Urothelium cell line (cell line): ENCODE data around the gene SLC14A1.
A peak's percentile ranks its signal among the peaks of the same experiment; 100 is the strongest.
"Not testable (repeated sequence)": the region's sequence is repeated elsewhere in the genome, so short reads cannot be mapped to it uniquely, and the experiment has no call there.

Experiments
- DNase-seq: peaks from one replicate; pipeline ENCODE4 v3.0.0; 2011; ENCODE audit warnings: low spot score, mixed read lengths
- FAIRE-seq: peaks from 2 replicates; lab custom pipeline; 2011; peaks lifted over from hg19 to GRCh38; lab: Jason Lieb, UNC

SLC14A1 gene

DNA sequence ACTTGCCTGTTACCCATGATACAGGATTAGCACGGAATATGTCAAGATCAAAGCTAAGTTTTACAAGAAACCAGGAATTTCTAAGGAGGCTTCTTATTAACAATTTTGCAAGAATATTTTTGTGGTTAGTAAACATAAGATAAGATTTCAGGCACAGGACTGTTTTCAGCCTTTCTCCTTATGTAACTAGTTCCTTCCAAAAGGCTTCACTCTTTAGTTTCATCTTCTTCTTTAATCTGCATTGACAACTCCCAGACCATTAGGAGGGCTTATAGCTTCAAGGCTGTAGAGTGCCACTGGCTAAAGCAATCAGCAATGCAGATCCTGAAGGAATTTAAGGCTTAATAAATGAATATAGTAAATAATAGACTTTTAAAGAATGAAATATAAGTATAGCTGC is 29.3 kb downstream of the SLC14A1 start:
- no peak for FAIRE-seq
- no peak for DNase-seq

DNA sequence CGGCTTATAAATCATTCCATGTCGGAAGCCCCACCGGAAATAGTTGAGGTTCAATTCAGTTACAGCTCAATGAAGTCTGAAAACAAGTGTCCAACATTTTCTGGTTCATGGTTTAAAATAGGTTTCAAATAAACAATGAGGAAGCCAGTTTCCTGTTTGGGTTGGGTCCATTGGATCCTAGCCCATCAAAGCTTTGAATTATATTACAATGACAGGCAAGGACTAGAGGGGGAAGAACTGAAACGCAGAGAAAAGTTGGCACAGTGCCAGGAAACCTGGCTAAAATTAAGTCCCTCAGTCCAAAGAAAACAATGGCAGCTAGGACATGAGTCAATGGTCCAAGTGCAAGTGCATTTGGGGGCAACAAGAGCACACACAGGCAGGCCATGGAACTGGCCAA is 32.0 kb downstream of the SLC14A1 start:
- FAIRE-seq (no peak), DNase-seq (peak; percentile 20)

DNA sequence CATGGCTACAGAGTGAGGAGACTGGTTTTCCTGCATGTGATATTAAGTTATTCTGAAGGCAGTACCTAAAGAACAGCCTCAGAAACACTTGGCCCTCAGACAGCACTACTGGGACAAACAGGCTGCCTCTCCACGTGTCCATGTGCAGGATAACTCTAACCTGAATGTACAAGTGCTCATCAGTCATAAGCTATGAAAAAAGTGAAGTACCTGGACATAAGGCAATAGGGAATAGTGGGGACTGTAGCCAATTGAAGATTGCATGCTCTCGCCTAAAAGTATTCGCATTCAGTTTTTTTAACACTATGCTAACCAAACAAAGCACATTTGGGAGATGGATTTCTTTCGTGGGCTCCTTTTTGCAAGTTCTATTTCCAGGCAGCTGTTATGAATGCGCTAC is 33.0 kb downstream of the SLC14A1 start:
- FAIRE-seq (no peak), DNase-seq (no peak)

DNA sequence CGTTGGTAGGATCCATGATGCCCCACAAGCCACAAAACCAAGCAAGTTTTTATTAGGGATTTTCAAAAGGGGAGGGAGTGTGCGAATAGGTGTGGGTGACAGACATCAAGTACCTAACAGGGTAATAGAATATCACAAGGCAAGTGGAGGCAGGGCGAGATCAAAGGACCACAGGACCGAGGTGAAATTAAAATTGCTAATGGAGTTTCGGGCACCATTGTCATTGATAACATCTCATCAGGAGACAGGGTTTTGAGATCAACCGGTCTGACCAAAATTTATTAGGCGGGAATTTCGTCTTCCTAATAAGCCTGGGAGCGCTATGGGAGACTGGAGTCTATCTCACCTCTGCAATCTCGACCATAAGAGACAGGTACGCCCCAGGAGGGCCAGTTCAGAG is 33.7 kb downstream of the SLC14A1 start:
- not testable (repeated sequence) for DNase-seq, FAIRE-seq

DNA sequence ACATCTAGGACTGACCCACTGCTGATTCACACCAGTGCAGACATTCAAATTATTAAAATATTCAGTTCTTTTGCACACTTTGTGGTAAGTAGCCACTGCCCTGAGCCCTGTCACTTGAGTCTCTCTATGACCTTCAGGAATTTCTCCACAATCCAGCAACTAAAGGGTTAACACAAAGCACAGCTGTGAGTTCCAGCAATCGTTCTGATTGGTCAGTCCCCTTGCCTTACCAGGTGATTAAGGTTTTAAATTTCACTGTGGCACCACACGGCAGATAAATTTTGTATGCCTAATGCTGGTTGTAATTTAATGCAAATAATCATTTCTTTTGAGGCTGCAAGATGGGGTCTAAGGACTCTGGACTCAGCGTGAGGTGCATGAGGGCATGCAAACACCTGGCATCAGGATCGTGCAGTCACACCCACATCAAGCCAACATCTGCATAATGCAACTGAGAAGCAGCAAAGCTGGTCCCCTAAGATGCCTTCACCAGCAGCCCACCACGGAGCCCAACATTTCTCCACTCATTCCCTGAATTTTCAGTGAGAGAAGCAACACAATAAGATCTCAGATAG is 36.6 kb downstream of the SLC14A1 start:
- DNase-seq: no peak
- no peak for FAIRE-seq

DNA sequence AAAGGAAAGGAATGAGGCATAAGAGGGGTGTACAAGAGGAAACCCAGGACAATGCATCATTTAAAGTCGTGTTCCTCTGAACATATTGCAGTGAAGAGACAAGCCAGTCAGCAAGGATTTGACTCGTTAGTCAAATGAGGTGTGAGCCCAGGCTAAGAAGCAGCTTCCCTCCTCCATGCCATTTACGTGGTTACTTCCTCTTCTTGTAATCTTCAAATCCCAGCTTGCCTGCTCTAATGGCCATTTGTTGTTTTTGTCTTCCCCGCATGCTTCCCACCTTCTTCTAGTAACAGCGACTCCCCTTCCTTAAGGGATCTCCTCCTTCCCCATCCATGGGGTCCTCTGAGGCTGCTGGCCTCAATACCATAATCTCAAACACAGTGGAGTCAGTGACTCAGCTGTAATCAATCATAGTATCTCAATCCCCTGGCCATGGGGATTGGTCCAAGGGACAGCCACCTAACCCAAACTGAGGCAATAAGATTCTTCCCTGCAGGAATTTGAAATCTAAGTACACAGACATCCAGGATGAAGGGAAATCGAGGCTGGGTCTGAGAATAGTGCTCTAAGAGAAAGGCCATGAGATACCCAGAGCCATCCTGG is 37.6 kb downstream of the SLC14A1 start:
- DNase-seq (no peak), FAIRE-seq (no peak)

DNA sequence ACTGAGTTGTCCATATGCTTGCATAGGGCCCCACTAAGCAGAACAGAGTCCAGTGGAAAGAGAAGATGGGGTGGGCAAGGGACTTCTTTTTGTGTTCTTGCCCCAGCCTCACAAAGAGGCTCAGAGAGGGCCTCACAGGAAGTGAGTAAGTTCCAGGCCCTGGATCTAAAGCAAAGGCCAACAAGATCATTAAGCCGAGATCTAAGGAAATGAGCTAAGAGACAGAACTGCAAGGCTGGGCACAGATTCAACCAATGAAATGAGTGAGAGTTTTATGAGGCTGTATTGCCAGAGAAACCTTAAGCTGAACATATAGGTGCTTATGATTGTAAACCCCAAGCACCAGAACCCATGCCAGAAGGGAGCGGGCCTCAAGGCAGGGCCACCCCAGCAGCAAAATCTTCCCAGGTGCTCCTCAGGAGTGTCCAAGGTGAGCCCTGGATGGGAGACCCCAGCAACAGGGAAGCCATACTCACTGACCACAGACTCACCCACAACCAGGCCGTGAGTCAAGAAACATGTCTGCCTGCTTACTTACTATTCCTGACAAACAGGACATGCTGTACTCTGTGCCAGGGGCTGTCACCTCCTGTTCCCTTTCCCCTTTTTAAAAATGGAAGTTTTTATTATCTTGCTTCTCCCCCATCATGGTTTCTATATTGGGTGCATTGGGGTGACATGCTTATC is 40.2 kb downstream of the SLC14A1 start:
- no peak for DNase-seq

DNA sequence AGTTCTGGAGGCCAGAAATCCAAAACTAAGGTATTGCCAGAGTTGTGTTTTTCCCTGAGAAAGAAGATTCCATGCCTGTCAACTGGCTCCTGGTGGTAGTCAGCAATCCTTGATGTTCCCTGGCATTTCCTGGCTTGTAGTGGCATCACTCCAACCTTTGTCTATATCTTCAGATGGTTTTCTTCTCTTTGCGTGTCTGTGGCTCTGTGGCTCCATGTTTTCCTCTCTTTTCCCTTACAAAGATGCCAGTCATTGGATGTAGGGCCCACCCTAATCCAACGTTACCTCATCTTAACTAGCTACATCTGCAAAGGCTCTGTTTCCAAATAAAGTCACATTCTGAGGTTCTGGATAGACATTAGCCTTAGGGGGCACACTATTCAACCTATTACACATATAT is 41.8 kb downstream of the SLC14A1 start:
- FAIRE-seq (no peak), DNase-seq (no peak)

More for the DNA sequence above, 40.2 kb downstream of the SLC14A1 start:
- no peak for FAIRE-seq

DNA sequence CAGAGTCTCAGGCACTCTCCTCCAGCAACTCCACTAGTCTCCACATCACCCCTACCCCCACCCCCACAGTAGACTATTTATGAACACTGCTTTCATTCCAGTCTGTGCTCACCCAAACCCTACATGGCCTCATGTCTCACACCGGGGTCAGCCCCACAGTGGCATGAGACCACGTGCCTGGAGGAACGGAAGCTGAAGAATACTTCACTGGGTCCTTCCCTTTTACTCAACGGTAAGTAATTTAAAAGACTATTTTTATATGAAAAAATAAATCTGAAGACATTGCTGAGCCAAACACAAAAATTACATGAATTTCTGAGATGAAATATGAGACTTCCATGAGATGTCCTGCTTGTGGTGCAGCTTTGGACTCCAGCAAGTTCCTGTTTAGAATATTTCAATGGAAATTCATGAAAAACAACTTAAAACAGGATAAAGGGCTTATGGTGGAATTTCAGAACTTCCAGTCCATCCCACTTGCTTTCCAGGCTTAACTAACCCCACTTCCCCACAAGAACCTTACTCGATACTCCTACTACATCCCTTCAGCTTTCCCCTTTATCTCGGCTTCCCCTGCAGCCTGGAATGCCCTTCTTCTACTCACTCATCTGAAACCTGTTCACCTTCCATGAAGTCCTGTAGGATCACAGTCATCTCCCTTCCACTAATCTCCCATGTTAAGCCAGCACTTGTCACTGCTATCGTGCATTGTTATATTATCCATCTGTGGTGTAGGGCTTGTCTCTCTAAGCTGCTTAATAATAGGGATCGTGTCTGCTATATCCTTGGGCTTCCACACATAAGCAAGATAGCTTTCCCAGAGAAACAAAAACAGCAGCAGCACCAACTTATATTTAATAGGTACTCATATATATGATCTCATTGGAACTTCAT is 47.9 kb downstream of the SLC14A1 start:
- FAIRE-seq: no peak
- no peak for DNase-seq

DNA sequence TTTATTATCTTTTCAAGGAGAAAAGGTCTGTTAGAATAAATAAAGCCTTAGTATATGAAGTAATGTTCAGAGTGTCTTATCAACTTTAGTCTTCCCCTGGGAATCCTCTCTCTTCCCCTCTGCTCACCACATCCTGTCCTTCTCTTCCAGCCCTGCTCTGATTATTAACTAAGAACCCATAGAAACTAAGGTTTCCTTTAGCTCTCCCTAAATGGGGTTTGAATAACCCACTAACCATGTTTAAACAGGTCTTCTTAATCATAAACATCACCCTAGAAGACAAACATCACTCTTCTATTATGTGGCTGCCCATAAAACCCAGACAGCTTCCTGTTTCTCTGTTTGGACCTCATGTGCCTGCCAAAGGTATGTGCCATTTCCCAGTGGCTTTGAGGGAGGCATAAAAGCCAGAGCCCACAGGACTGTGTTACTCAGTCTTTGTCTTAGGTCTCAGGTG is 50.1 kb downstream of the SLC14A1 start:
- DNase-seq: peak; percentile 47
- FAIRE-seq: no peak

DNA sequence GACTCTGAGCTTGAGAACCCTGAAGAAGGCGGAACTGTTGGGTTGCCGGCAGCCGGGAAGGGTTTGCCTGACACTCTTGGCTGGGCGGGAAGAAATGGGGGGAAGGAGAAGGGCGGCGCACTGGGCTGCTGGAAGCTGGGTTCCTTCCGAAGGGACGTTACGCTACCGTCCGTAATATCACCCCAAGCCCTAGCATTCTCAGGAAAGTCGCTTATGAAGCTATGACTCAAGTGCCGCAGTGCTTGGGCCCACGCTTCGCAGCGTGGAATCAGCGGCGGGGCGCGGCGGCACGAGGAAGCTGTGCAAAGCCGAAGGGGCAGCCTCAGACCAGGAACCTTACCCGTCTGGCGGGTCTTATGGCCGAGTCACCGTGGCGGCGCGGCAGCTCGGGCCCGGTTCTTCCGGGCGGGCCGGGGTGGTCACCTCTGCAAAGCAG is 51.3 kb downstream of the SLC14A1 start:
- FAIRE-seq (no peak), DNase-seq (no peak)

DNA sequence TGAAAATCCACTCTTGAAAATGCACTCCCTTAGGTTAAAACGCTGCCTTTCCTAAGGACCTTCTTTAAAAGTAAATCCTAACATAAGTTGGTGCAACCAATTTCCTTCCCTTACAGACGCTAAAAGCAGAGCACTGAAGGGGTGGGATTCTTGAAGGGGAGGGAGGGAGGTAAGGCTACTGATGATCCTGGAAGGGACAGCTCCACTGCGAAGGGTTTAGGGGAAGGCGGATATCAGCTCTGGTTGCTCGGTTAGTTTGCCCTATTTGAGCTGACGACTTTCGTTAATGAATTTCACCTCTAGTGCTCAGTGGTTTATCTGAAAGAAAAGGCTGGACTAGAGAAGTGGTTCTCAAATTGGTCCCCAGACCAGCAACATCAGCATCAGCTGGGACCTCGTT is 51.8 kb downstream of the SLC14A1 start:
- no peak for FAIRE-seq
- no peak for DNase-seq

DNA sequence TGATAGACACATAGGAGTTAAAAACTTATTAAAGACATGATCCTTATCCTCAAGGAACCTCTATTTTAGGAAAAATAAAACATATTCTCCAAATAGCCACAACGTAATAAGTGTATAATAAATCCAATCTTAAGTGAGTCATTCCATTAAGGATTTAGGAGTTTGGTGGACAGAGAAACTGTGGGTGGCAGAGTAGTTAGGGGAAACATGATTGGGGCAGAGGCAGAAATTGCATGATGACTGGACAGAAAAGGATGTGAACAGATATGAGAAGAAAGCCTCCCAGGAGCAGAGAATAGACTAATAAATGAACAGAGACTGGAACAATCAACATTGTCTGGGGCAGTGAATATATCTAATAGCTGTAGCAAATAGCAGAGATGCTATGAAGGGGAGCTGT is 53.4 kb downstream of the SLC14A1 start:
- FAIRE-seq: no peak

DNA sequence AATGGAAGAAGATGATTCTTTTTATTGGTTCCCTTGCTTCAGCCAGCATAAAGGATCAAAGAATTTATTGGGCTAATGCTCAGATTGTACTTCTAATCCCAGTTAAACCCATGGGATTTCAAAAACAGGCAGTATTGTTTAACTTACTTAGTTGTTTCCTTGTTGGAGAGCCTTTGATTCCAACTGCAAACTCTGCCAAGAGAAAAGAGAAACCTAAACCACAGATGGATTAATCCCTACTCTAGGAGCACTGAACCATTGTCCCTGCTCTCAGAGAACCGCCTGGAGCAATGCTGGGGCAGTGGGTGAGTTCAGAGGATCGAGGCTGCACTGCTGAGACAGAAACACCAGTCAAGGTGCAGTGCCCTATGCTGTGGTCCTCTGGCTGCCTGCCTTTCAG is 56.6 kb downstream of the SLC14A1 start:
- no peak for FAIRE-seq
- no peak for DNase-seq

More for the DNA sequence above, 53.4 kb downstream of the SLC14A1 start:
- DNase-seq: no peak

DNA sequence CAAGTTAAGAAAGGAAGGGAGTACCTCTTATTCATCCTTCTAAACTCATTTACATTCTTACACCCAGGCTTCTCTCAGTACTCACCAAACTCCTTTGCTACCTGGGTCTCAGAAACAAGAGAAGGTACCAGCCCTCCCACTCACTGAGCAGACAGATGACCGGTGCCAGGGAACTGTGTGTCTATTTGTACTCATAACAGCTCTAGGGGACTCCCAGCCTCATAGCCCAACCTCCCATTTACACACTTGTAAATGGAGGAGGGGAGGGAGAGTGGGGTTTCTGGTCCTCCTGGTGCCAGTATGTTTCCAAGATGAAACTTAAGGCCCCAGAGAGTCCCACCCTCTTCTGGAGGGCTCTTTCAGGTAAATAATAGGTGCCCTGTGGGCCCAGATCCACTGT is 58.7 kb downstream of the SLC14A1 start:
- FAIRE-seq (no peak), DNase-seq (no peak)

DNA sequence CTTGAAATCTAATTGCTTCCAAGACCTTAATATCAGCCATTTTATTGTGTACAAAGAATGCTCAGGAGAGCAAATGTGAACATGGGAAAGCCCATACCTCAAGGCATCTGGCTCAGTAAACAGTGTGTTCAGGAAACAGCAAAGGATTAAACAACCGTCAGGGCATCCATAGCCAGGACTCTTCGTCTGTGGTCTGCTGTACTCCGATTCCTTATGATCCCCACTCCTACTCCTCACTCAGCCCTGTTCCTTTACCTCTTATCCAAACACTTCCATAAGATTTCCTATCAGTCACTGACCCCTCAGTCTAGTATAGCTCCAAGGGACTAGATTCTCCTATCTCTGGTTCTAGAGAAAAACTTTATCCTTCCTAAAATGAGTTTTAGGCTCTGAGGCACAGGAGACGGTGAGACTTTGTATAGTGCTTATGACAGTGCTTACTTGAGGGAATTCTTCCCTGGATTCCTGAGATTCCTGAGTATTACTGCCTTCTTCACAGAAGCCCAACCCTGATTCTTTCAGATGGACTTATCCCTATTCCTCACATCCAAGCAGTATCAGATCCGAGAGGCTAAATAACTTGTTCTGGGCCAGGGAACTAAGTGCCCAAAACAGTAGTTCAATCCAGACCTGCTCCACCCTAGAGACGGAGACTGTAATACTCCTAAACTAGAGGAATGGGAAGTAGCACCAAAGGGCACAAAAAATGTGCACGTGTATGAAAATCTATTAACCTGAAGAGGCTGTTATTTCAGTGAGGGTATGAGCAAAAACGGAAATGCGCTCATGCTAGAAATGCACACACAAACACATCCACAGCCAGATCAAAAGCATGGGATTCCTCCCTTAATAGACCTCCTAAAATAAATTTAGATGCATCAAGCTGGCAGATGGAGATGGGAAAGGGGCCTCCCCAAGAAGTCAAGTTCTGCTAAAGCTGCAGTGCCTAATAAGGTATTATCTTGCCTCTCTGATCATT is 59.4 kb downstream of the SLC14A1 start:
- peak; percentile 39 for DNase-seq
- no peak for FAIRE-seq

DNA sequence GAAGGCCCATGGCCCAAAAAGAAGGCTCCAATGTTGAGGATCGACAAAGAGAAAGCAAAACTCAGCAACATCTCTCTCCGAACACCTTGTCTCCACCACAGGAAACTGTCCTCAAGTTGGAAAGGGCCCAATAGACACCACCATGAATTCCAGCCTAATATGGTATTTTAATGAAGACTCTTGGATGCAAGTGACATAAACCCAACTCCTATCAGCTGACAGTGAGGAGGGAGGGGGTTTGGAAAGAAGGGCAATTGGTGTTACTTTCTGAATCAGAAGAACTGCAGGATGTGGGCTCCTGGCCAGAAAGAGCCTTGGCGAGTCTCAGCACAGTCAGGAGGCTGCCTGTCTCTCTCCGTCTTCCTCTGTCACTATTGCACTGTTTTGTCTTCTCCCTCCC is 61.2 kb downstream of the SLC14A1 start:
- DNase-seq (no peak), FAIRE-seq (no peak)

DNA sequence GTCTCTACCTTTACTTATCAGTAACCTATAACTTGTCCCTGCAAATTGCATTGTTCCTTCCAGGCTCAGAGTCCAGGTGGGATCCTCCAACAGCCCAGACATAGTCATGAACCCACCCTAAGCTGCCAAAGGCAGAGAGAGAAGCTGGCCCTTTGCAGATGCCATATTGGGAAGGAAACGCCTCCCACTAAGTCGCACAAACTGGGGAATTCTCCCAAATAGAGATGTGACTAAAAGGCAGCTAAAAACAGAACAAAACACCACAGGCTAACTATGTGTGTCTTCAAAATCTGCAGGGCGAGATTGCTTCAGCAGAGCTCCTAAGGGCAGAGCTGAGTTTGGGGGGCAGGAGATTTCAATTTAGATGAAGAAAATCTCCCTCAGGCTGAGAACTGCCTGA is 63.0 kb downstream of the SLC14A1 start:
- no peak for DNase-seq
- FAIRE-seq: no peak

DNA sequence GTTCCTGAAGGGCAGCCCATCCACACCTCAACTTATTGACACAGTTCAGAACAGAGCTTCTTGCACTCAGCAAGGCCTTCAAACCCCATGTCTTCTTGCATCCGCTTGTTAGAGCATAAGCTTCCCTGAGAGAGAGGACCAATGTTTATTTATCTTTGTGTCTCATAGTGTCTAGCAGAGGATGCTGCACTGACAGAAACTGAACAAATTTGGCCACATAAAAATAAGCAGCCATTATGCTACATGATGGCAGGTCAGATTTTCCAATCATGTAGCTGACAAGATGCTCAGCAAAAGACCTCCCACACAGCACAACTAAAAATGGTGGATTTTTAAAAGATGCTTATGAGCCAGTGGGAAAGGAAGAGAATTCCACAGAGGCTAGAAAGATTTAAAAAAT is 63.4 kb downstream of the SLC14A1 start:
- no peak for FAIRE-seq
- DNase-seq: no peak

DNA sequence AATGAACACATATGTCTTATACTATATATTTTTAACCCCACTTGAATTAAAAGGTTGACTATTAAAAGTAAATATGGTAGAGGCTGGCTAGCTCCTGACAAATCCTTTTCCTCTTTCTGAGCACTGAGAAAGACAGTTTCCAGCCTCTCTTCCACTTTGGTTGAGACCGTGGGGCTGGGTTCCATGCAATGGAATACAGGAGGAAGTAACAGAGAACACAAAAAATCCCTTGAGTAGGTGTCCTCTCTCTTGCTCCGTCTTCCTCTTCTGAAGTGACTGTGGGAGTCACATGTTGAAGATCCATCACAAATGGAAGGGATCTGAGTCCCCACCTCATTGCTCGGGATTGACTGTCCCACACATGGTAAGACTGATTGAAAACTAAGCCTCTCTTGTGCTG is 64.9 kb downstream of the SLC14A1 start:
- FAIRE-seq (no peak), DNase-seq (no peak)
